Hepatocyte (in vitro differentiated cells): ENCODE results near the gene DNAI7. TPM values are rescaled to one million over a fixed set of nuclear protein-coding genes. Genes with fewer than 3 reads are reported as not detected.

ENCODE experiments used
- DNase-seq: peaks from one replicate; pipeline ENCODE4 v3.0.0-alpha.2; 2016; ENCODE audit warnings: low spot score
- H2AFZ ChIP-seq: fragments of 200-600 bp; sonication (generic); 2 replicates; pipeline ENCODE4 v1.6.0; 2016; ENCODE audit warnings: antibody characterized with exemption, mild to moderate bottlenecking
- H3K27ac ChIP-seq: fragments of 200-600 bp; sonication (generic); 2 replicates; pipeline ENCODE4 v1.5.1; 2016; ENCODE audit warnings: mild to moderate bottlenecking
- H3K27me3 ChIP-seq: fragments of 200-600 bp; sonication (generic); 2 replicates; pipeline ENCODE4 v1.6.1; 2016
- H3K36me3 ChIP-seq: fragments of 200-600 bp; sonication (generic); replicated peaks from 2 replicates; pipeline ENCODE4 v1.5.1; 2016; ENCODE audit warnings: low read depth; ENCODE audit not compliant: insufficient read depth
- H3K4me1 ChIP-seq: fragments of 200-600 bp; sonication (generic); 2 replicates; pipeline ENCODE4 v1.5.1; 2016; ENCODE audit warnings: mild to moderate bottlenecking, moderate library complexity; ENCODE audit not compliant: insufficient read depth
- H3K4me2 ChIP-seq: fragments of 200-600 bp; sonication (generic); 2 replicates; pipeline ENCODE4 v1.6.0; 2016
- H3K4me3 ChIP-seq: fragments of 200-600 bp; sonication (generic); 2 replicates; pipeline ENCODE4 v1.5.1; 2016; ENCODE audit warnings: mild to moderate bottlenecking
- H3K79me2 ChIP-seq: fragments of 200-600 bp; sonication (generic); 2 replicates; pipeline ENCODE4 v1.6.0; 2017; ENCODE audit warnings: mild to moderate bottlenecking
- H3K9me2 ChIP-seq: fragments of 200-600 bp; sonication (generic); replicated peaks from 2 replicates; pipeline ENCODE4 v1.6.0; 2017; ENCODE audit warnings: mild to moderate bottlenecking; ENCODE audit not compliant: insufficient read depth
- H3K9me3 ChIP-seq: fragments of 200-600 bp; sonication (generic); 2 replicates; pipeline ENCODE4 v1.5.1; 2016; ENCODE audit warnings: low read depth, mild to moderate bottlenecking
- H4K20me1 ChIP-seq: fragments of 200-600 bp; sonication (generic); 2 replicates; pipeline ENCODE4 v1.6.0; 2016; ENCODE audit warnings: mild to moderate bottlenecking; ENCODE audit not compliant: insufficient read depth, poor library complexity, severe bottlenecking
- CTCF ChIP-seq: fragments of 200-600 bp; sonication (generic); IDR thresholded peaks from 2 replicates; pipeline ENCODE4 v1.5.1; 2016; ENCODE audit warnings: antibody characterized with exemption, mild to moderate bottlenecking; ENCODE audit not compliant: poor library complexity
- EZH2 ChIP-seq: fragments of 200-600 bp; sonication (generic); IDR thresholded peaks from 2 replicates; pipeline ENCODE4 v1.6.1; 2016; ENCODE audit warnings: antibody characterized with exemption, mild to moderate bottlenecking, borderline replicate concordance
- EZH2phosphoT487 ChIP-seq: fragments of 200-600 bp; sonication (generic); IDR thresholded peaks from one replicate; pipeline ENCODE4 v1.6.1; 2018; ENCODE audit warnings: antibody characterized with exemption, mild to moderate bottlenecking, low read depth, moderate library complexity; ENCODE audit not compliant: unreplicated experiment, severe bottlenecking
- WGBS: methylation state at CpG from one replicate; pipeline ENCODE4 v1.1.6; 2016; ENCODE audit warnings: low lambda C conversion rate; ENCODE audit errors: missing lambda C conversion rate; 5-methylcytosine and 5-hydroxymethylcytosine counted together
- polyA plus RNA-seq: library from polyadenylated mRNA; unstranded; fragments of >200 nt; fragmentation: Nextera tagmentation; extraction: Ambion mirVana; gene quantifications from 2 replicates; pipeline ENCODE4 v1.2.1, GENCODE V29; 2016
- total RNA-seq: library from RNA; depleted of rRNA; stranded (reverse); fragments of >200 nt; gene quantifications from 2 replicates; pipeline ENCODE4 v1.2.3, GENCODE V29; 2014

DNAI7 gene
- total and polyA plus RNA-seq, 2 experiments from 2014 or later, result not detected

GRCh38 chr12:25063873-25064628 is 130.9 kb downstream of the DNAI7 start:
- no peak overlapping the region for H3K4me3 ChIP-seq
- H3K9me2 ChIP-seq, result no peaks in the 10 kb centered on the region
- DNase-seq, result no peak
- H4K20me1 ChIP-seq, result no peaks in the 10 kb centered on the region
- no peaks in the 10 kb centered on the region for H3K9me3 ChIP-seq
- WGBS, result 49% methylated on average over 5 of the region's 5 CpGs
- no peaks in the 10 kb centered on the region for H3K79me2 ChIP-seq
- H3K36me3 ChIP-seq, result no peaks in the 10 kb centered on the region
- no peak overlapping the region for H3K27ac ChIP-seq
- TF ChIP-seq CTCF (no peak), EZH2phosphoT487 (no peak), EZH2 (no peak)
- H2AFZ ChIP-seq, result no peak overlapping the region
- no peaks in the 10 kb centered on the region for H3K4me1 ChIP-seq
- H3K27me3 ChIP-seq, result no peaks in the 10 kb centered on the region
- no peak overlapping the region for H3K4me2 ChIP-seq

GRCh38 chr12:25058658-25059058 is 136.3 kb downstream of the DNAI7 start:
- no peaks in the 10 kb centered on the region for H3K9me3 ChIP-seq
- no peaks in the 10 kb centered on the region for H3K4me1 ChIP-seq
- DNase-seq, result no peak
- H4K20me1 ChIP-seq, result no peaks in the 10 kb centered on the region
- H3K79me2 ChIP-seq, result no peaks in the 10 kb centered on the region
- H3K27me3 ChIP-seq, result no peaks in the 10 kb centered on the region
- no peak for TF ChIP-seq EZH2phosphoT487
- no peak for TF ChIP-seq CTCF
- TF ChIP-seq EZH2, result no peak
- H3K4me3 ChIP-seq, result no peak overlapping the region
- H3K27ac ChIP-seq, result no peak overlapping the region
- no peak overlapping the region for H3K4me2 ChIP-seq
- H3K9me2 ChIP-seq, result no peaks in the 10 kb centered on the region
- no peaks in the 10 kb centered on the region for H3K36me3 ChIP-seq
- H2AFZ ChIP-seq, result no peak overlapping the region

Other genes starting within 250 kb of the DNAI7 start
- 72.8 and 87.1 TPM in 2 replicates for gene BCAT1, start 246.1 kb downstream of the DNAI7 start, total RNA-seq
- gene BCAT1, start 246.1 kb downstream of the DNAI7 start, polyA plus RNA-seq, result 38.8 and 46.4 TPM in 2 replicates
- 37.8 and 48.3 TPM in 2 replicates for gene ETFRF1, start 77 bp upstream of the DNAI7 start, total RNA-seq
- gene ETFRF1, start 77 bp upstream of the DNAI7 start, polyA plus RNA-seq, result 27.9 and 35.2 TPM in 2 replicates
- gene KRAS, start 55.8 kb upstream of the DNAI7 start, total RNA-seq, result 35.7 and 43.6 TPM in 2 replicates
- 41.0 and 42.5 TPM in 2 replicates for gene KRAS, start 55.8 kb upstream of the DNAI7 start, polyA plus RNA-seq